Tibial artery (tissue), 4 donors: ENCODE data around the gene ATP6V0D1.

Experiments
- DNase-seq, 2 donors: peaks; one replicate each; pipeline ENCODE4 v3.0.0-alpha.2; 2019
- H3K27ac ChIP-seq, 2 donors: fragments of 200-600 bp; sonication (generic) in 1 of 2; 1 replicate in 1 of 2; 2 replicates in 1 of 2; pipeline ENCODE4 v1.5.1; 2018 to 2019; ENCODE audit warnings: mild to moderate bottlenecking in 1 of 2
- H3K27me3 ChIP-seq, 2 donors: fragments of 200-600 bp; sonication (generic) in 1 of 2; one replicate each; pipeline versions ENCODE4 v1.5.1 to v1.6.0; 2016 to 2019
- H3K36me3 ChIP-seq, 3 donors: fragments of 200-600 bp; sonication (generic) in 2 of 3; one replicate each; pipeline ENCODE4 v1.5.1; 2016 to 2019; ENCODE audit warnings: mild to moderate bottlenecking in 2 of 3
- H3K4me1 ChIP-seq, 4 donors: fragments of 200-600 bp; sonication (generic) in 2 of 4; 1 replicate in 3 of 4; 2 replicates in 1 of 4; pipeline ENCODE4 v1.5.1; 2016 to 2019
- H3K4me3 ChIP-seq, 2 donors: fragments of 200-600 bp; sonication (generic) in 1 of 2; 1 replicate in 1 of 2; 2 replicates in 1 of 2; pipeline ENCODE4 v1.5.1; 2018 to 2019; ENCODE audit warnings: mild to moderate bottlenecking in 2 of 2
- H3K9me3 ChIP-seq, 3 donors: fragments of 200-600 bp; sonication (generic) in 1 of 3; one replicate each; pipeline ENCODE4 v1.5.1; 2016 to 2019
- CTCF ChIP-seq, 2 experiments: fragments of 200-600 bp in 1 of 2; fragments of 450-650 bp in 1 of 2; IDR thresholded peaks; one replicate each; pipeline ENCODE4 v1.5.1; 2017 to 2019; ENCODE audit warnings: antibody characterized with exemption in 2 of 2, mild to moderate bottlenecking in 1 of 2, moderate library complexity in 1 of 2
- intact Hi-C: fragments of 100-400 bp; cut with DNase I; formaldehyde crosslinking; loops from one replicate; pipeline ENCODE4 v1.15.0; 2023; ENCODE audit warnings: low total_unique reads

Gene ATP6V0D1

GRCh38 chr16:67409631-67410030, 71.3 kb downstream of the ATP6V0D1 start:
- Histone ChIP-seq H3K4me1 (peaks cover 0 to 22% (median 6%) of the 10 kb centered on the region in 4 donors), H3K27me3 (no peaks in the 10 kb centered on the region), H3K36me3 (no peaks in the 10 kb centered on the region), H3K27ac (no peak overlapping the region), H3K9me3 (no peaks in the 10 kb centered on the region), H3K4me3 (no peak overlapping the region)
- intact Hi-C loops: no loop called here
- TF ChIP-seq CTCF (IDR thresholded peaks at IDR 0.05): no peak
- DNase-seq: no peak

GRCh38 chr16:67407788-67408452, 73.0 kb downstream of the ATP6V0D1 start:
- Histone ChIP-seq H3K9me3 (no peaks in the 10 kb centered on the region), H3K36me3 (no peaks in the 10 kb centered on the region), H3K4me1 (peaks cover 0 to 28% (median 6%) of the 10 kb centered on the region in 4 donors), H3K4me3 (no peak overlapping the region), H3K27me3 (no peaks in the 10 kb centered on the region), H3K27ac (no peak overlapping the region)
- intact Hi-C loops: no loop called here
- DNase-seq: no peak
- TF ChIP-seq CTCF (IDR thresholded peaks at IDR 0.05): no peak

- Histone ChIP-seq H3K27ac (peak overlapping the region in 1 of 2 donors; percentile 41), H3K4me3 (no peak overlapping the region), H3K36me3 (no peaks in the 10 kb centered on the region), H3K4me1 (peaks cover 0 to 28% (median 6%) of the 10 kb centered on the region in 4 donors), H3K9me3 (no peaks in the 10 kb centered on the region), H3K27me3 (no peaks in the 10 kb centered on the region)
- intact Hi-C loops: no loop called here
- TF ChIP-seq CTCF (IDR thresholded peaks at IDR 0.05): no peak
- DNase-seq: no peak
Measured at GRCh38 chr16:67407176-67407787, 73.7 kb downstream of the ATP6V0D1 start.

GRCh38 chr16:67406111-67406971, 74.6 kb downstream of the ATP6V0D1 start:
- peaks cover 0 to 28% (median 6%) of the 10 kb centered on the region in 4 donors for H3K4me1 ChIP-seq
- H3K36me3 ChIP-seq: peaks cover 0 to 2% (median 0%) of the 10 kb centered on the region in 3 donors
- TF ChIP-seq CTCF (IDR thresholded peaks at IDR 0.05): no peak
- H3K9me3 ChIP-seq: no peaks in the 10 kb centered on the region
- DNase-seq: no peak
- no peaks in the 10 kb centered on the region for H3K27me3 ChIP-seq
- intact Hi-C loops: no loop called here
- H3K27ac ChIP-seq: peak overlapping the region; percentile 33 to 41
- no peak overlapping the region for H3K4me3 ChIP-seq

- no peak for TF ChIP-seq CTCF (IDR thresholded peaks at IDR 0.05)
- Histone ChIP-seq H3K36me3 (peaks cover 0 to 11% (median 0%) of the 10 kb centered on the region in 3 donors), H3K27me3 (no peaks in the 10 kb centered on the region), H3K4me1 (peaks cover 0 to 28% (median 6%) of the 10 kb centered on the region in 4 donors), H3K4me3 (no peak overlapping the region), H3K9me3 (no peaks in the 10 kb centered on the region), H3K27ac (no peak overlapping the region)
- intact Hi-C loops: no loop called here
- DNase-seq: no peak
Measured at GRCh38 chr16:67405336-67405735, 75.6 kb downstream of the ATP6V0D1 start.
